SU-DHL-6 (cell line): Measurements from ENCODE around the gene DEPDC4.

Source experiments
- H2AFZ ChIP-seq: fragments of 200-600 bp; sonication (generic); 2 replicates; pipeline ENCODE4 v1.6.1; 2014; ENCODE audit warnings: low read depth, mild to moderate bottlenecking, moderate library complexity, mixed read lengths, antibody characterized with exemption, low read length; ENCODE audit not compliant: severe bottlenecking
- H3F3A ChIP-seq: fragments of 200-600 bp; shearing (Covaris generic); 2 replicates; pipeline ENCODE4 v1.6.0; 2016; ENCODE audit warnings: antibody characterized with exemption, mild to moderate bottlenecking; ENCODE audit not compliant: insufficient read depth
- H3K27ac ChIP-seq: fragments of 200-600 bp; sonication (generic); 2 replicates; pipeline ENCODE4 v1.5.1; 2016; ENCODE audit warnings: low read depth, mild to moderate bottlenecking, low read length, moderate library complexity, mixed read lengths
- H3K27me3 ChIP-seq: fragments of 200-600 bp; sonication (generic), shearing (Covaris generic); 2 replicates; pipeline ENCODE4 v1.6.0; 2014; ENCODE audit warnings: mild to moderate bottlenecking, low read length
- H3K36me3 ChIP-seq: fragments of 200-600 bp; sonication (generic); 2 replicates; pipeline ENCODE4 v1.6.1; 2014; ENCODE audit warnings: mild to moderate bottlenecking, low read length, mixed read lengths
- H3K4me2 ChIP-seq: fragments of 300-600, 200-600 bp; shearing (Covaris generic), sonication (generic); 2 replicates; pipeline ENCODE4 v1.6.0; 2014; ENCODE audit warnings: low read length, low read depth, mild to moderate bottlenecking; ENCODE audit not compliant: poor library complexity, severe bottlenecking
- H3K4me3 ChIP-seq: fragments of 200-600 bp; sonication (generic); 2 replicates; pipeline ENCODE4 v1.5.1; 2014; ENCODE audit warnings: antibody characterized with exemption, low read length, mild to moderate bottlenecking, mixed read lengths; ENCODE audit not compliant: insufficient read depth, poor library complexity, severe bottlenecking
- H3K79me2 ChIP-seq: fragments of 200-600 bp; sonication (generic); 2 replicates; pipeline ENCODE4 v1.6.1; 2014; ENCODE audit warnings: mild to moderate bottlenecking, low read length, moderate library complexity; ENCODE audit not compliant: insufficient read depth
- H3K9ac ChIP-seq: fragments of 200-600 bp; sonication (generic); 2 replicates; pipeline ENCODE4 v1.7.0; 2014; ENCODE audit warnings: mild to moderate bottlenecking, low read length
- H3K9me2 ChIP-seq: fragments of 200-600 bp; sonication (generic); replicated peaks from 2 replicates; pipeline ENCODE4 v1.6.1; 2014; ENCODE audit warnings: low read length; ENCODE audit not compliant: insufficient read depth
- H3K9me3 ChIP-seq: fragments of 200-600 bp; sonication (generic); 2 replicates; pipeline ENCODE4 v1.6.1; 2014; ENCODE audit warnings: low read length, mixed read lengths; ENCODE audit not compliant: insufficient read depth
- H4K20me1 ChIP-seq: fragments of 200-600 bp; sonication (generic); 2 replicates; pipeline ENCODE4 v1.6.1; 2014; ENCODE audit warnings: low read depth, mild to moderate bottlenecking, antibody characterized with exemption, low read length, moderate library complexity, mixed read lengths
- EZH2phosphoT487 ChIP-seq: fragments of 200-600 bp; sonication (generic), shearing (Covaris generic); conservative IDR thresholded peaks from 2 replicates; pipeline ENCODE4 v1.6.1; 2018; ENCODE audit warnings: mild to moderate bottlenecking, antibody characterized with exemption, low read length, moderate library complexity, mixed read lengths
- TF ChIP-seq, protein P1 (sequence below): fragments of 200-600 bp; sonication (generic); IDR thresholded peaks from one replicate; pipeline ENCODE4 v1.5.1; 2017; ENCODE audit warnings: antibody characterized with exemption, mild to moderate bottlenecking, low read length, moderate library complexity; ENCODE audit not compliant: insufficient read depth, poor library complexity, severe bottlenecking

Gene DEPDC4

DNA sequence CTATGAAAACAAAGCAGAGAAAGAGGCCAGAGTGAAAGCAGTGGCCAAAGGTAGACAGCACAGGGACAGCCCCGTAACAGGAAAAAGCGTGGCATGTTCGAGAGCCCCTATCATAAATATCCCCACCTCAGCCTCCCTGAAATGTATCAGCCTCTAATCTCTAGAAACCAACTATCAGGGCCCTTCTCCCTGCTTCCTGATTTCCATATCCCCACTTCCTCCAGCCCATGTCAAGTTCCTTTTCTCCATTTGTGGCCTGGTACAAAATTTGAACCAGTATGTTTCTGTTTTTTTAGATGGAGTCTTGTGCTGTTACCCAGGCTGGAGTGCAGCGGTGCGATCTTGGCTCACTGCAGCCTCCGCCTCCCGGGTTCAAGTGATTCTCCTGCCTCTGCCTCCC, 16.9 kb downstream of the DEPDC4 start:
- H3K4me3 ChIP-seq, result no peak overlapping the region
- H3K36me3 ChIP-seq, result no peaks in the 10 kb centered on the region
- no peak overlapping the region for H3K4me2 ChIP-seq
- TF ChIP-seq, protein P1, sequence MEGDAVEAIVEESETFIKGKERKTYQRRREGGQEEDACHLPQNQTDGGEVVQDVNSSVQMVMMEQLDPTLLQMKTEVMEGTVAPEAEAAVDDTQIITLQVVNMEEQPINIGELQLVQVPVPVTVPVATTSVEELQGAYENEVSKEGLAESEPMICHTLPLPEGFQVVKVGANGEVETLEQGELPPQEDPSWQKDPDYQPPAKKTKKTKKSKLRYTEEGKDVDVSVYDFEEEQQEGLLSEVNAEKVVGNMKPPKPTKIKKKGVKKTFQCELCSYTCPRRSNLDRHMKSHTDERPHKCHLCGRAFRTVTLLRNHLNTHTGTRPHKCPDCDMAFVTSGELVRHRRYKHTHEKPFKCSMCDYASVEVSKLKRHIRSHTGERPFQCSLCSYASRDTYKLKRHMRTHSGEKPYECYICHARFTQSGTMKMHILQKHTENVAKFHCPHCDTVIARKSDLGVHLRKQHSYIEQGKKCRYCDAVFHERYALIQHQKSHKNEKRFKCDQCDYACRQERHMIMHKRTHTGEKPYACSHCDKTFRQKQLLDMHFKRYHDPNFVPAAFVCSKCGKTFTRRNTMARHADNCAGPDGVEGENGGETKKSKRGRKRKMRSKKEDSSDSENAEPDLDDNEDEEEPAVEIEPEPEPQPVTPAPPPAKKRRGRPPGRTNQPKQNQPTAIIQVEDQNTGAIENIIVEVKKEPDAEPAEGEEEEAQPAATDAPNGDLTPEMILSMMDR, result no peak
- no peak for TF ChIP-seq EZH2phosphoT487
- no peak overlapping the region for H2AFZ ChIP-seq
- H3K27me3 ChIP-seq, result no peaks in the 10 kb centered on the region
- no peaks in the 10 kb centered on the region for H3F3A ChIP-seq
- H3K79me2 ChIP-seq, result no peaks in the 10 kb centered on the region
- no peaks in the 10 kb centered on the region for H3K9me3 ChIP-seq
- no peaks in the 10 kb centered on the region for H3K9me2 ChIP-seq
- no peaks in the 10 kb centered on the region for H4K20me1 ChIP-seq
- no peak overlapping the region for H3K27ac ChIP-seq
- H3K9ac ChIP-seq, result no peak overlapping the region

DNA sequence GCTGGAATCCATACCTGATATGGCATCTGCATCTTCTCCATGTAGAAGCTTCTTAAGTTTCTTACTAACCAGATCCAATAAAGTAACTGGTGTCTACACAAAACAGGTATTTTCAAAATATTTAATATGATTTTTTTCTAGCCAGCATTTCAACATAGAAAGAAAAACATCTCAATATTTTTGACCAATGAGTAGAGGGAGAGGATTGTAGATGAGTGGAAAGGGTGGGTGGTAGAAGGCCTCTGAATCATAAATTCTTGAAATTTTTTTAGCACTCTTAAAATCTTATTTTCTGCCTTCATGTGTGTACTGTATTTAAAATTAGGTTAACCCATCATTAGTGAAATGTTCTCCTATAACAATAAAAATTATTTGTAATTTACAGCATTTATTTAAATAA, 18.0 kb downstream of the DEPDC4 start:
- no peaks in the 10 kb centered on the region for H4K20me1 ChIP-seq
- no peak for TF ChIP-seq EZH2phosphoT487
- TF ChIP-seq, protein P1, result no peak
- no peaks in the 10 kb centered on the region for H3F3A ChIP-seq
- no peaks in the 10 kb centered on the region for H3K9me2 ChIP-seq
- H3K79me2 ChIP-seq, result no peaks in the 10 kb centered on the region
- H3K9me3 ChIP-seq, result no peaks in the 10 kb centered on the region
- no peaks in the 10 kb centered on the region for H3K36me3 ChIP-seq
- H3K27ac ChIP-seq, result no peak overlapping the region
- no peak overlapping the region for H3K4me2 ChIP-seq
- no peak overlapping the region for H2AFZ ChIP-seq
- no peaks in the 10 kb centered on the region for H3K27me3 ChIP-seq
- no peak overlapping the region for H3K4me3 ChIP-seq
- H3K9ac ChIP-seq, result no peak overlapping the region

DNA sequence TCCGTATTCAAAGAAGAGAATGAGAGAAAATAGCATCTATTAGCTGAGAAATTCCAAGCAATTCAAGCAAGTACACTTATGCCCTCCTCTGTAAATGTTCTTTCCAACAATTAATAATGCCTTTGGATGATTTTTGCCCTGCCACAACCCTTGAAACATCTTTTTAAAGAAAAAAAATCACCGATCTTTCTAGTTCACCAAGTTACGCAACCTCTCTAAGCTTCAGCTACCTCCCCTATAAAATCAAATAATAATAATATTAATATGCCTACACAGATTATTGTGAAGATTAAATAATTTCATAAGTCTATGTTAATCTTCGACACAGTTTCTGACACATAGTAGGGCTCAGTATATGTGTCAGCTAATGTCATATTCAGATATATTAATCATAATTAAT, 19.1 kb downstream of the DEPDC4 start:
- H3F3A ChIP-seq, result no peaks in the 10 kb centered on the region
- TF ChIP-seq, protein P1, result no peak
- TF ChIP-seq EZH2phosphoT487, result no peak
- no peaks in the 10 kb centered on the region for H3K9me2 ChIP-seq
- no peak overlapping the region for H3K4me2 ChIP-seq
- H3K27me3 ChIP-seq, result no peaks in the 10 kb centered on the region
- H3K27ac ChIP-seq, result no peak overlapping the region
- no peak overlapping the region for H3K4me3 ChIP-seq
- H4K20me1 ChIP-seq, result no peaks in the 10 kb centered on the region
- H3K9me3 ChIP-seq, result no peaks in the 10 kb centered on the region
- H3K36me3 ChIP-seq, result no peaks in the 10 kb centered on the region
- no peak overlapping the region for H3K9ac ChIP-seq
- H3K79me2 ChIP-seq, result no peaks in the 10 kb centered on the region
- H2AFZ ChIP-seq, result no peak overlapping the region
